HepG2 (cell line): ENCODE measurements around the gene SPATA33. TPM values are rescaled to one million over a fixed set of nuclear protein-coding genes. Genes with fewer than 3 reads are reported as not detected.

Source experiments
- FOXK2 ChIP-seq: fragments of 450-650 bp; IDR thresholded peaks from 2 replicates; pipeline ENCODE4 v1.6.1; 2016
- GTF2F1 ChIP-seq: fragments of 150-350 bp; IDR thresholded peaks from 2 replicates; pipeline ENCODE4 v1.6.1; 2014; ENCODE audit warnings: low read length
- KDM5A ChIP-seq: fragments of 200-600 bp; sonication (generic); IDR thresholded peaks from 2 replicates; pipeline ENCODE4 v1.7.0; 2018; ENCODE audit warnings: antibody characterized with exemption, mild to moderate bottlenecking, low read length, borderline replicate concordance
- PHF8 ChIP-seq: sonication (generic); formaldehyde crosslinking; IDR thresholded peaks from 2 replicates; pipeline ENCODE4 v1.5.0; 2020; ENCODE audit warnings: missing genetic modification reagents
- SAP130 ChIP-seq: IDR thresholded peaks from 2 replicates; pipeline ENCODE4 v1.6.1; 2016; ENCODE audit warnings: low read depth
- STAT5B ChIP-seq: sonication (generic); formaldehyde crosslinking; IDR thresholded peaks from 2 replicates; pipeline ENCODE4 v1.4.0; 2020; ENCODE audit warnings: missing genetic modification reagents
- TSC22D2 ChIP-seq: sonication (generic); formaldehyde crosslinking; IDR thresholded peaks from 2 replicates; pipeline ENCODE4 v1.5.1; 2020; ENCODE audit warnings: missing genetic modification reagents, mild to moderate bottlenecking, borderline replicate concordance
- ZKSCAN1 ChIP-seq: fragments of 150-350 bp; IDR thresholded peaks from 2 replicates; pipeline ENCODE4 v1.6.1; 2014; ENCODE audit warnings: low read length
- ZNF3 ChIP-seq: IDR thresholded peaks from 2 replicates; pipeline ENCODE4 v1.7.0; 2017; ENCODE audit warnings: inconsistent platforms
- ZNF331 ChIP-seq: sonication (generic); formaldehyde crosslinking; IDR thresholded peaks from 2 replicates; pipeline ENCODE4 v1.4.0; 2020; ENCODE audit warnings: missing genetic modification reagents
- ZNF343 ChIP-seq: sonication (generic); formaldehyde crosslinking; IDR thresholded peaks from 2 replicates; pipeline ENCODE4 v1.4.0; 2020; ENCODE audit warnings: mild to moderate bottlenecking, missing genetic modification reagents
- ZNF720 ChIP-seq: sonication (generic); formaldehyde crosslinking; IDR thresholded peaks from 2 replicates; pipeline ENCODE4 v1.4.0; 2020; ENCODE audit warnings: missing genetic modification reagents
- polyA plus RNA-seq, 8 experiments: library from polyadenylated mRNA; depleted of rRNA in 3 of 8; stranded (reverse) in 7 of 8; unstranded in 1 of 8; fragments of >200 nt; fragmentation: Illumina TruSeq in 4 of 8; extraction: Trizol in 4 of 8; gene quantifications; 2 replicates each; pipeline versions ENCODE4 v1.2.1 to v1.2.3, GENCODE V29; 2011 to 2016; ENCODE audit warnings: low read depth in 4 of 8, missing spikeins in 1 of 8, mixed read lengths in 1 of 8; ENCODE audit not compliant: insufficient read depth in 1 of 8
- total RNA-seq, 5 experiments: library from RNA; depleted of rRNA; stranded (reverse); fragments of >200 nt; fragmentation: Illumina TruSeq; extraction: Trizol; gene quantifications; 2 replicates each; pipeline ENCODE4 v1.2.3, GENCODE V29; 2016; ENCODE audit warnings: low read depth in 1 of 5
- TF ChIP-seq, protein P1 (sequence below): sonication (generic); formaldehyde crosslinking; conservative IDR thresholded peaks from 2 replicates; pipeline ENCODE4 v1.4.0; 2020; ENCODE audit warnings: missing genetic modification reagents
- TF ChIP-seq, protein P2 (sequence below): IDR thresholded peaks from 2 replicates; pipeline ENCODE4 v1.6.1; 2016; ENCODE audit warnings: control low read depth
- TF ChIP-seq, protein P3 (sequence below): sonication (generic); formaldehyde crosslinking; IDR thresholded peaks from 2 replicates; pipeline ENCODE4 v1.4.0; 2020; ENCODE audit warnings: missing genetic modification reagents, mild to moderate bottlenecking, borderline replicate concordance
- TF ChIP-seq, protein P4 (sequence below): sonication (generic); formaldehyde crosslinking; IDR thresholded peaks from 2 replicates; pipeline ENCODE4 v1.5.0; 2020; ENCODE audit warnings: mild to moderate bottlenecking, missing genetic modification reagents
- TF ChIP-seq, protein P5 (sequence below): sonication (generic); formaldehyde crosslinking; IDR thresholded peaks from 2 replicates; pipeline ENCODE4 v1.4.0; 2020; ENCODE audit warnings: missing genetic modification reagents, mild to moderate bottlenecking, borderline replicate concordance
- TF ChIP-seq, protein P6 (sequence below): sonication (generic); formaldehyde crosslinking; IDR thresholded peaks from 2 replicates; pipeline ENCODE4 v1.5.1; 2020; ENCODE audit warnings: missing genetic modification reagents, mild to moderate bottlenecking, borderline replicate concordance
- TF ChIP-seq, protein P7 (sequence below): sonication (generic); formaldehyde crosslinking; IDR thresholded peaks from 2 replicates; pipeline ENCODE4 v1.4.0; 2020; ENCODE audit warnings: missing genetic modification reagents, low read depth, mild to moderate bottlenecking, borderline replicate concordance

Gene SPATA33
- total and polyA plus RNA-seq, 2 of the 13 experiments (the other 11 are each of a cell fraction or from before 2014, with no cell fraction given): 5.7 to 11.0 TPM

DNA sequence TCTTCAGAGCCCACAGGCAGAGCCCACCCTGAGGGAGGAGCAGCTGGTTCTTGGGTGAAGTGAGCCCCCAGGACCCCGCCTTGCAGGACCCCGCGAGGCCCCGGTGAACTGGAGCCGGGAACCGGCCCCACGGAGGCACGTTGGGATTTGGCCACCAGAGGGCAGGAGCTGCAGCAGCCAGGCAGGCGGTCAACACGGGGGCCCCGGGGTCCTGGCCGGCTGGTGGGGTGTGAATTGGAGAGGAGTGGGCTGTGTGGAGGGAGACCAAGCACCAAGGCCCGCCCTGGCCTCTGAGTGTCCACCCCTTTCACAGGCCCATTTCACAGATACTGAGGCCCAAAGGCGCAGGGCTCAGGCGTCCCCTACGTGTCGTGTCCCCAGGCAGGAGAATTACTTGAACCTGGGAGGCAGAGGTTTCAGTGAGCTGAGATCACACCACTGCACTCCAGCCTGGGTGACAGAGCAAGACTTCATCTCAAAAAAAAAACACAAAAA is 42.0 kb upstream of the SPATA33 start (continued):
- TF ChIP-seq, protein P1, sequence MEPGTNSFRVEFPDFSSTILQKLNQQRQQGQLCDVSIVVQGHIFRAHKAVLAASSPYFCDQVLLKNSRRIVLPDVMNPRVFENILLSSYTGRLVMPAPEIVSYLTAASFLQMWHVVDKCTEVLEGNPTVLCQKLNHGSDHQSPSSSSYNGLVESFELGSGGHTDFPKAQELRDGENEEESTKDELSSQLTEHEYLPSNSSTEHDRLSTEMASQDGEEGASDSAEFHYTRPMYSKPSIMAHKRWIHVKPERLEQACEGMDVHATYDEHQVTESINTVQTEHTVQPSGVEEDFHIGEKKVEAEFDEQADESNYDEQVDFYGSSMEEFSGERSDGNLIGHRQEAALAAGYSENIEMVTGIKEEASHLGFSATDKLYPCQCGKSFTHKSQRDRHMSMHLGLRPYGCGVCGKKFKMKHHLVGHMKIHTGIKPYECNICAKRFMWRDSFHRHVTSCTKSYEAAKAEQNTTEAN (CRISPR knock-in tag): no peak
- TF ChIP-seq, protein P2, sequence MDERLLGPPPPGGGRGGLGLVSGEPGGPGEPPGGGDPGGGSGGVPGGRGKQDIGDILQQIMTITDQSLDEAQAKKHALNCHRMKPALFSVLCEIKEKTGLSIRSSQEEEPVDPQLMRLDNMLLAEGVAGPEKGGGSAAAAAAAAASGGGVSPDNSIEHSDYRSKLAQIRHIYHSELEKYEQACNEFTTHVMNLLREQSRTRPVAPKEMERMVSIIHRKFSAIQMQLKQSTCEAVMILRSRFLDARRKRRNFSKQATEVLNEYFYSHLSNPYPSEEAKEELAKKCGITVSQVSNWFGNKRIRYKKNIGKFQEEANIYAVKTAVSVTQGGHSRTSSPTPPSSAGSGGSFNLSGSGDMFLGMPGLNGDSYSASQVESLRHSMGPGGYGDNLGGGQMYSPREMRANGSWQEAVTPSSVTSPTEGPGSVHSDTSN (CRISPR knock-in tag): no peak
- TF ChIP-seq, protein P3, sequence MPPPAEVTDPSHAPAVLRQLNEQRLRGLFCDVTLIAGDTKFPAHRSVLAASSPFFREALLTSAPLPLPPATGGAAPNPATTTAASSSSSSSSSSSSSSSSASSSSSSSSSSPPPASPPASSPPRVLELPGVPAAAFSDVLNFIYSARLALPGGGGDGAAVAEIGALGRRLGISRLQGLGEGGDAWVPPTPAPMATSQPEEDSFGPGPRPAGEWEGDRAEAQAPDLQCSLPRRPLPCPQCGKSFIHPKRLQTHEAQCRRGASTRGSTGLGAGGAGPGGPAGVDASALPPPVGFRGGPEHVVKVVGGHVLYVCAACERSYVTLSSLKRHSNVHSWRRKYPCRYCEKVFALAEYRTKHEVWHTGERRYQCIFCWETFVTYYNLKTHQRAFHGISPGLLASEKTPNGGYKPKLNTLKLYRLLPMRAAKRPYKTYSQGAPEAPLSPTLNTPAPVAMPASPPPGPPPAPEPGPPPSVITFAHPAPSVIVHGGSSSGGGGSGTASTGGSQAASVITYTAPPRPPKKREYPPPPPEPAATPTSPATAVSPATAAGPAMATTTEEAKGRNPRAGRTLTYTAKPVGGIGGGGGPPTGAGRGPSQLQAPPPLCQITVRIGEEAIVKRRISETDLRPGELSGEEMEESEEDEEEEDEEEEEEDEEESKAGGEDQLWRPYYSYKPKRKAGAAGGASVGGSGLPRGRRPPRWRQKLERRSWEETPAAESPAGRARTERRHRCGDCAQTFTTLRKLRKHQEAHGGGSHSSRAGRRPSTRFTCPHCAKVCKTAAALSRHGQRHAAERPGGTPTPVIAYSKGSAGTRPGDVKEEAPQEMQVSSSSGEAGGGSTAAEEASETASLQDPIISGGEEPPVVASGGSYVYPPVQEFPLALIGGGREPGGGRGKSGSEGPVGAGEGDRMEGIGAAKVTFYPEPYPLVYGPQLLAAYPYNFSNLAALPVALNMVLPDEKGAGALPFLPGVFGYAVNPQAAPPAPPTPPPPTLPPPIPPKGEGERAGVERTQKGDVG (CRISPR knock-in tag): peak; percentile 45; the same call in 1 of the 2 replicates
- TF ChIP-seq, protein P4, sequence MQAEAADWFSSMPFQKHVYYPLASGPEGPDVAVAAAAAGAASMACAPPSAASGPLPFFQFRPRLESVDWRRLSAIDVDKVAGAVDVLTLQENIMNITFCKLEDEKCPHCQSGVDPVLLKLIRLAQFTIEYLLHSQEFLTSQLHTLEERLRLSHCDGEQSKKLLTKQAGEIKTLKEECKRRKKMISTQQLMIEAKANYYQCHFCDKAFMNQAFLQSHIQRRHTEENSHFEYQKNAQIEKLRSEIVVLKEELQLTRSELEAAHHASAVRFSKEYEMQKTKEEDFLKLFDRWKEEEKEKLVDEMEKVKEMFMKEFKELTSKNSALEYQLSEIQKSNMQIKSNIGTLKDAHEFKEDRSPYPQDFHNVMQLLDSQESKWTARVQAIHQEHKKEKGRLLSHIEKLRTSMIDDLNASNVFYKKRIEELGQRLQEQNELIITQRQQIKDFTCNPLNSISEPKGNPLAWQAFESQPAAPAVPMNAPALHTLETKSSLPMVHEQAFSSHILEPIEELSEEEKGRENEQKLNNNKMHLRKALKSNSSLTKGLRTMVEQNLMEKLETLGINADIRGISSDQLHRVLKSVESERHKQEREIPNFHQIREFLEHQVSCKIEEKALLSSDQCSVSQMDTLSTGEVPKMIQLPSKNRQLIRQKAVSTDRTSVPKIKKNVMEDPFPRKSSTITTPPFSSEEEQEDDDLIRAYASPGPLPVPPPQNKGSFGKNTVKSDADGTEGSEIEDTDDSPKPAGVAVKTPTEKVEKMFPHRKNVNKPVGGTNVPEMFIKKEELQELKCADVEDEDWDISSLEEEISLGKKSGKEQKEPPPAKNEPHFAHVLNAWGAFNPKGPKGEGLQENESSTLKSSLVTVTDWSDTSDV: no peak
- TF ChIP-seq ZNF331 (CRISPR knock-in tag) (0 out of 2 replicates have a peak, but pooled peaks have one; percentile 19), TSC22D2 (0 out of 2 replicates have a peak, but pooled peaks have one; percentile 35), ZNF343 (CRISPR knock-in tag) (0 out of 2 replicates have a peak, but pooled peaks have one; percentile 46), SAP130 (CRISPR knock-in tag) (0 out of 2 replicates have a peak, but pooled peaks have one; percentile 19), ZNF720 (no peak), ZNF3 (CRISPR knock-in tag) (no peak), PHF8 (CRISPR knock-in tag) (peak; percentile 33; the same call in 1 of the 2 replicates), ZKSCAN1 (no peak), FOXK2 (no peak), KDM5A (no peak), STAT5B (CRISPR knock-in tag) (no peak), GTF2F1 (no peak)
- TF ChIP-seq, protein P5, sequence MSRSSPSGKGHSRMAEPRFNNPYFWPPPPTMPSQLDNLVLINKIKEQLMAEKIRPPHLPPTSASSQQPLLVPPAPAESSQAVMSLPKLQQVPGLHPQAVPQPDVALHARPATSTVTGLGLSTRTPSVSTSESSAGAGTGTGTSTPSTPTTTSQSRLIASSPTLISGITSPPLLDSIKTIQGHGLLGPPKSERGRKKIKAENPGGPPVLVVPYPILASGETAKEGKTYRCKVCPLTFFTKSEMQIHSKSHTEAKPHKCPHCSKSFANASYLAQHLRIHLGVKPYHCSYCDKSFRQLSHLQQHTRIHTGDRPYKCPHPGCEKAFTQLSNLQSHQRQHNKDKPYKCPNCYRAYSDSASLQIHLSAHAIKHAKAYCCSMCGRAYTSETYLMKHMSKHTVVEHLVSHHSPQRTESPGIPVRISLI: no peak
- TF ChIP-seq, protein P6, sequence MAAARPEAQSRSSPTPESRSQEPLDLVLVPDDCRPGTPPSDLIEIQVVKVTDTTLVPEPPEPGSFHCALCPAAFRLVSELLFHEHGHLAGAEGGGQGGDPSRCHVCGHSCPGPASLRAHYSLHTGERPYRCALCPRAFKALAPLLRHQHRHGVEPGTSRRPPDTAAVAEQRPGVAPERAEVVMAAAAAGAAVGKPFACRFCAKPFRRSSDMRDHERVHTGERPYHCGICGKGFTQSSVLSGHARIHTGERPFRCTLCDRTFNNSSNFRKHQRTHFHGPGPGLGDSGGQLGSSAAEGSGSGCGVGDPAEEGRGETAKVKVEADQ: peak; percentile 59; the same call in 1 of the 2 replicates
- TF ChIP-seq, protein P7, sequence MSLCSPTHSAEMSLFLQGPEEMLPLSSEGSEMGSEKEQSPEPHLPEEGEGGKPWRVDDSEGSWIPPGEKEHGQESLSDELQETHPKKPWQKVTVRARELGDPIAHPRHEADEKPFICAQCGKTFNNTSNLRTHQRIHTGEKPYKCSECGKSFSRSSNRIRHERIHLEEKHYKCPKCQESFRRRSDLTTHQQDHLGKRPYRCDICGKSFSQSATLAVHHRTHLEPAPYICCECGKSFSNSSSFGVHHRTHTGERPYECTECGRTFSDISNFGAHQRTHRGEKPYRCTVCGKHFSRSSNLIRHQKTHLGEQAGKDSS: peak; percentile 87; the same call in 1 of the 2 replicates
